ENCODE measurements around the gene MRNIP.

The MRNIP gene

DNA sequence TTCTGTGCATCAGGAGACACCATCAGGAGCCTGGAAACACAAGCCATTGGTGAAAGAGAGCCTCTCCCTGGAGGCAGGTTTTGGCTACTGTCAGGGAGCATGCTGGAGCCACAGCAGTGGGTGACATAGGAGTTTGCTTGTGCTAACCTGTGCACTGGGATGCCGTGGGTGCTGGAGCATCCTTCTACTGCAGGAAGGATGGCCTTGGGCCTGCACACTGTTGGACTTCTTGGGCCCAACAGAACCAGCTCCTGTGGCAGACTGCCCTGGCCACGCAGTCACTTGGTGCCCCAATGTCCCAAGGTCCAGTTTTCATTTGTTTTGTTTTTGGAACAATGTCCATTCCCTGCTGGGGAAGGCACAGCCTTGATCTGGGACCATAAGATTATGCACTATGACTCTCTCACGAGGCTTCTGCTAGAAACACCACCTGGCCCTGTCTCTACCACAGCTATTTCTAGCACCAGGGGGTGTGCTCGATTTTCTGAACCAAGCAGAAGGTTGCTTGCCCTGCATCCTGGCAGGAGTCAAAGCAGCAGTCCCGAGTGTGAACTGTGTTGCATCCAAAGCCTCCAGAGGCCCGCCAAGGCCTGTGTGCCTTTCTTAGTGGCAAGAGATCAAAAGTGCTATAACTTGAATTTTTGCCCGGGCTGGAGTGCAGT lies 70.3 kb downstream of the MRNIP start:
- no peak for DNase-seq

Measured in fibroblast of skin of right quadriceps (primary cell).